Transverse colon (tissue), 3 donors: Measurements from ENCODE around the gene SARDH.

ENCODE experiments used
- CTCF ChIP-seq, 5 experiments: fragments of 200-600 bp in 3 of 5; fragments of 450-650 bp in 2 of 5; sonication (generic) in 3 of 5; IDR thresholded peaks; 1 replicate in 2 of 5; 2 replicates in 3 of 5; pipeline ENCODE4 v1.5.1; 2016 to 2017; ENCODE audit warnings: antibody characterized with exemption in 5 of 5, inconsistent platforms in 3 of 5, mild to moderate bottlenecking in 2 of 5, moderate library complexity in 1 of 5
- POLR2A ChIP-seq: fragments of 450-650 bp; IDR thresholded peaks from one replicate; pipeline ENCODE4 v1.6.1; 2016; ENCODE audit warnings: antibody characterized with exemption, mild to moderate bottlenecking, moderate library complexity

GRCh38 chr9:133754688-133755227 is 16.6 kb upstream of the SARDH start:
- TF ChIP-seq POLR2A (no peak), CTCF (IDR thresholded peaks at IDR 0.05) (no peak)
